B cell (primary cell): Measurements from ENCODE around the gene KRT77. TPM values are rescaled to one million over a fixed set of nuclear protein-coding genes. Genes with fewer than 3 reads are reported as not detected.
A peak's percentile ranks its signal among the peaks of the same experiment; 100 is the strongest.

Experiments used
- ATAC-seq: fragments of 200-7000 bp; cut with Tn5 transposase; one replicate; pipeline ENCODE4 v1.10.0; 2021; ENCODE audit warnings: low read depth, mild to moderate bottlenecking, moderate number of reproducible peaks, moderate library complexity
- CTCF ChIA-PET: fragments of 350-600 bp; sonication (Branson Sonifier 250); formaldehyde crosslinking; loops from one replicate; lab custom pipeline; 2021; ENCODE audit warnings: antibody characterized with exemption, inconsistent platforms; lab: Charles Lee
- POLR2A ChIA-PET: fragments of 350-600 bp; sonication (Branson Sonifier 250); formaldehyde crosslinking; loops from one replicate; lab custom pipeline; 2021; ENCODE audit warnings: antibody characterized with exemption; lab: Charles Lee
- DNase-seq: peaks from one replicate; pipeline ENCODE4 v3.0.0; 2013
- H2AFZ ChIP-seq: 2 replicates; pipeline ENCODE4 v1.6.1; 2012; ENCODE audit warnings: mild to moderate bottlenecking, low read depth, low read length; ENCODE audit not compliant: insufficient read depth, poor library complexity, severe bottlenecking
- H3K27ac ChIP-seq, 2 donors: 1 replicate in 1 of 2; 2 replicates in 1 of 2; pipeline ENCODE4 v1.5.1; 2012 to 2013; ENCODE audit warnings: low read length in 2 of 2, mild to moderate bottlenecking in 2 of 2, moderate library complexity in 1 of 2
- H3K27me3 ChIP-seq, 4 experiments: fragments of 200-600 bp in 1 of 4; sonication (generic) in 1 of 4; replicated peaks in 1 of 4; 1 replicate in 2 of 4; 2 replicates in 2 of 4; pipeline versions ENCODE4 v1.6.1 to v1.7.0; 2013 to 2016; ENCODE audit warnings: low read length in 3 of 4, mild to moderate bottlenecking in 2 of 4, mixed read lengths in 1 of 4, moderate library complexity in 1 of 4; ENCODE audit not compliant: insufficient read depth in 4 of 4, control insufficient read depth in 3 of 4; ENCODE audit errors: control extremely low read depth in 1 of 4
- H3K36me3 ChIP-seq, 2 experiments: replicated peaks in 1 of 2; 1 replicate in 1 of 2; 2 replicates in 1 of 2; pipeline versions ENCODE4 v1.6.1 to v1.7.1; 2013; ENCODE audit warnings: low read length in 1 of 2; ENCODE audit not compliant: insufficient read depth in 2 of 2, control insufficient read depth in 1 of 2; ENCODE audit errors: control extremely low read depth in 1 of 2, extremely low read depth in 1 of 2
- H3K4me1 ChIP-seq, 2 donors: fragments of 200-600 bp in 1 of 2; sonication (generic) in 1 of 2; 1 replicate in 1 of 2; 2 replicates in 1 of 2; pipeline versions ENCODE4 v1.5.1 to v1.6.1; 2013 to 2017; ENCODE audit warnings: low read length in 2 of 2; ENCODE audit not compliant: control insufficient read depth in 2 of 2, insufficient read depth in 2 of 2
- H3K4me2 ChIP-seq: replicated peaks from 2 replicates; pipeline ENCODE3; 2012; ENCODE audit warnings: mild to moderate bottlenecking, low read depth, low read length; ENCODE audit not compliant: poor library complexity, severe bottlenecking
- H3K4me3 ChIP-seq, 5 experiments: fragments of 200-600 bp in 1 of 5; sonication (generic) in 1 of 5; 1 replicate in 3 of 5; 2 replicates in 2 of 5; pipeline versions ENCODE4 v1.5.1 to v1.7.0; 2011 to 2016; ENCODE audit warnings: low read length in 4 of 5, mild to moderate bottlenecking in 4 of 5, low read depth in 2 of 5, control low read depth in 1 of 5, moderate library complexity in 1 of 5; ENCODE audit not compliant: insufficient read depth in 1 of 5; ENCODE audit errors: control extremely low read depth in 1 of 5, extremely low read depth in 1 of 5
- H3K79me2 ChIP-seq: fragments of 200-600 bp; sonication (generic); one replicate; pipeline ENCODE4 v1.6.0; 2016; ENCODE audit warnings: low read length; ENCODE audit not compliant: control insufficient read depth, insufficient read depth
- H3K9ac ChIP-seq: fragments of 200-600 bp; sonication (generic); 2 replicates; pipeline ENCODE4 v1.6.1; 2017; ENCODE audit warnings: mild to moderate bottlenecking, low read length, moderate library complexity
- H3K9me3 ChIP-seq, 3 donors: one replicate each; pipeline versions ENCODE4 v1.6.1 to v1.7.1; 2013; ENCODE audit warnings: low read length in 2 of 3; ENCODE audit not compliant: control insufficient read depth in 2 of 3, insufficient read depth in 1 of 3; ENCODE audit errors: control extremely low read depth in 1 of 3
- H4K20me1 ChIP-seq: 2 replicates; pipeline ENCODE4 v1.6.0; 2012; ENCODE audit warnings: mild to moderate bottlenecking, low read length; ENCODE audit not compliant: insufficient read depth, control insufficient read depth, poor library complexity, severe bottlenecking
- H3K27ac Mint-ChIP-seq: one replicate; pipeline ENCODE4 v1.8.0; 2021; ENCODE audit warnings: mixed read lengths
- H3K27me3 Mint-ChIP-seq: one replicate; pipeline ENCODE4 v1.8.0; 2021; ENCODE audit warnings: mixed read lengths
- H3K4me1 Mint-ChIP-seq: one replicate; pipeline ENCODE4 v1.8.0; 2021; ENCODE audit warnings: mixed read lengths
- H3K4me3 Mint-ChIP-seq: one replicate; pipeline ENCODE4 v1.8.0; 2021; ENCODE audit warnings: mixed read lengths
- H3K9me3 Mint-ChIP-seq: one replicate; pipeline ENCODE4 v1.8.0; 2022; ENCODE audit warnings: mixed read lengths; ENCODE audit not compliant: insufficient read depth
- EZH2 ChIP-seq: IDR thresholded peaks from 2 replicates; pipeline ENCODE4 v1.6.1; 2012; ENCODE audit warnings: borderline replicate concordance, low read depth, mild to moderate bottlenecking, moderate library complexity, low read length; ENCODE audit not compliant: insufficient read depth, poor library complexity, severe bottlenecking
- WGBS: methylation state at CpG from one replicate; pipeline ENCODE4 v1.1.5; 2013; ENCODE audit warnings: missing lambda C conversion rate; ENCODE audit not compliant: insufficient coverage; 5-methylcytosine and 5-hydroxymethylcytosine counted together
- intact Hi-C: fragments of 100-400 bp; cut with micrococcal nuclease; formaldehyde crosslinking; loops from one replicate; pipeline ENCODE4 v1.10.0; 2022
- polyA plus RNA-seq: library from polyadenylated mRNA; depleted of rRNA; stranded (reverse); fragments of >200 nt; gene quantifications from 2 replicates; pipeline ENCODE4 v1.2.3, GENCODE V29; 2012
- total RNA-seq, 2 donors: library from RNA; stranded (reverse); fragments of 120-200 nt in 1 of 2; gene quantifications; 1 replicate in 1 of 2; 2 replicates in 1 of 2; pipeline versions ENCODE4 v1.2.3 to v1.2.4, GENCODE V29; 2013 to 2022
- TF ChIP-seq, protein P1 (sequence below): fragments of 200-600 bp; IDR thresholded peaks from one replicate; pipeline ENCODE4 v1.8.0; 2022; ENCODE audit warnings: antibody characterized with exemption, mild to moderate bottlenecking

Gene KRT77
- total and polyA plus RNA-seq, 2 donors (not counting 1 experiment from before 2014, with no cell fraction given): not detected

DNA sequence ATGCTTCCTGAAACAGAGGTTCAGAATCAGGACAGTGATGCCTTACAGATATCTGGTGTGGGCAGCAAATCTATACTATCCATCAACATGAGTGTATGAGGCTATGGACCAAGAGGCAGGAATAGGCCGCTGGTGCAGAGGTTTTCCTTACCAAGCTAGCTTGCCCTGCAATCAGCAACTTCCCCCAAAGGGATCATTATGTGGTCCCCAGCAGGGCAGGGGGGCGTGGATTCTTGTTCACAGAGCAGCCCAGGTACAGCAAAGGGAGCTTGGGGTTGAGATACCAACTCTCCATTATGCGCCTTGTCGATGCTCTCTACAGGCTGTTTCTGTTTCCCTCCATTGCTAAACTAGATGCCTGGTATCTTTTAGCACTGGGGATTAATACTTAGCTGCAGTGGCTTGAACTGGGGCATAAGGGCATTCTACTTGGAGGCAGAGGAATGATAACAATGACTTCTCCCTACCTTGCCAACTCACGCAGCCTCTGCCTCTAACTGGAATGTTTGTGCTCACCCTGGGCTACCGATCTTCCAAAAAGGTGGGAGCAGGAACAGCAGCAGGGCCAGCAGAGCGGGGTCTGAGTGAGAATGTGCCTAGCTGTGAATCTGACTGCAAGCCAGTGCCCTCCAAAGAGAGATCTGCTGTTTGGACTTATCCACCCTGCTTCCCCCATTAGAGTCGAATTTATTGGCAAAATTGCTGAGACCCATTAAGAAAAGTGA, 12.8 kb downstream of the KRT77 start:
- H4K20me1 ChIP-seq: no peaks in the 10 kb centered on the region
- H3K4me1 ChIP-seq: peaks cover 7 to 8% of the 10 kb centered on the region in 2 donors
- H3K9me3 Mint-ChIP-seq: no peaks in the 10 kb centered on the region
- 71% methylated on average over 4 of the region's 8 CpGs for WGBS
- peaks cover 0 to 37% (median 8%) of the 10 kb centered on the region in 4 experiments for H3K27me3 ChIP-seq
- H3K27ac Mint-ChIP-seq: no peak overlapping the region
- H3K9ac ChIP-seq: peak overlapping the region; percentile 61
- H3K4me3 Mint-ChIP-seq: peak overlapping the region; percentile 83
- H3K9me3 ChIP-seq: no peaks in the 10 kb centered on the region
- CTCF ChIA-PET: no interaction called here
- no peaks in the 10 kb centered on the region for H3K79me2 ChIP-seq
- ATAC-seq: no peak
- TF ChIP-seq, protein P1, sequence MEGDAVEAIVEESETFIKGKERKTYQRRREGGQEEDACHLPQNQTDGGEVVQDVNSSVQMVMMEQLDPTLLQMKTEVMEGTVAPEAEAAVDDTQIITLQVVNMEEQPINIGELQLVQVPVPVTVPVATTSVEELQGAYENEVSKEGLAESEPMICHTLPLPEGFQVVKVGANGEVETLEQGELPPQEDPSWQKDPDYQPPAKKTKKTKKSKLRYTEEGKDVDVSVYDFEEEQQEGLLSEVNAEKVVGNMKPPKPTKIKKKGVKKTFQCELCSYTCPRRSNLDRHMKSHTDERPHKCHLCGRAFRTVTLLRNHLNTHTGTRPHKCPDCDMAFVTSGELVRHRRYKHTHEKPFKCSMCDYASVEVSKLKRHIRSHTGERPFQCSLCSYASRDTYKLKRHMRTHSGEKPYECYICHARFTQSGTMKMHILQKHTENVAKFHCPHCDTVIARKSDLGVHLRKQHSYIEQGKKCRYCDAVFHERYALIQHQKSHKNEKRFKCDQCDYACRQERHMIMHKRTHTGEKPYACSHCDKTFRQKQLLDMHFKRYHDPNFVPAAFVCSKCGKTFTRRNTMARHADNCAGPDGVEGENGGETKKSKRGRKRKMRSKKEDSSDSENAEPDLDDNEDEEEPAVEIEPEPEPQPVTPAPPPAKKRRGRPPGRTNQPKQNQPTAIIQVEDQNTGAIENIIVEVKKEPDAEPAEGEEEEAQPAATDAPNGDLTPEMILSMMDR: no peak
- H3K27me3 Mint-ChIP-seq: peaks cover 60% of the 10 kb centered on the region
- peaks cover 12% of the 10 kb centered on the region for H3K4me1 Mint-ChIP-seq
- peak overlapping the region; percentile 73 for H2AFZ ChIP-seq
- intact Hi-C loops: no loop called here
- H3K4me2 ChIP-seq: peak overlapping the region; percentile 85
- H3K36me3 ChIP-seq: no peaks in the 10 kb centered on the region
- H3K27ac ChIP-seq: no peak overlapping the region
- POLR2A ChIA-PET: no interaction called here
- DNase-seq: no peak
- peak overlapping the region in 3 of 5 experiments; percentile 39 to 65 (median 42) for H3K4me3 ChIP-seq

DNA sequence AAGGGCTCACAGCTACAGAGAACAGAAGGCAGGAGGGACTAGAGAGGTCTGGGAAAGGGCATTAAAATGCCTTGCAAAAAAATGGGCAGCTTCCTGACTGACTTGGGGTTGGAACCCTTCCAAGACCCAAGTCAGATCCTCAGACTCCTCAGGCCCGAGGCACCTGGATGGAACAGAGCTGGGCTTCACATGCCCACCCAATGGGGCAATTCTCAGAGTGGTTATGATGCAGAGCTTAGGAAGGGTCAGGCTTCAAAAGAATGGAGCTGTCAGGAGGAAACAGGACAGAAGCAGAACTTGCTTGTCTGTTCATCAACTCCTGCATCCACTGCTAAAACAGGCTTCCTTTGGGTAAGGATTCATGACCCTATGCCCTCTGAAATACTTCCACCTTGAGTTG, 13.4 kb downstream of the KRT77 start:
- Histone ChIP-seq H3K36me3 (no peaks in the 10 kb centered on the region), H4K20me1 (no peaks in the 10 kb centered on the region), H3K9me3 (no peaks in the 10 kb centered on the region), H3K4me3 (no peak overlapping the region), H2AFZ (no peak overlapping the region), H3K4me2 (no peak overlapping the region), H3K79me2 (no peaks in the 10 kb centered on the region), H3K4me1 (peaks cover 7 to 8% of the 10 kb centered on the region in 2 donors), H3K9ac (no peak overlapping the region), H3K27ac (no peak overlapping the region), H3K27me3 (peaks cover 0 to 39% (median 8%) of the 10 kb centered on the region in 4 experiments)
- peaks cover 57% of the 10 kb centered on the region for H3K27me3 Mint-ChIP-seq
- H3K4me1 Mint-ChIP-seq: peaks cover 12% of the 10 kb centered on the region
- no peak overlapping the region for H3K27ac Mint-ChIP-seq
- no peaks in the 10 kb centered on the region for H3K9me3 Mint-ChIP-seq
- WGBS: 60% methylated on average over 1 of the region's 1 CpG
- ATAC-seq (no peak), DNase-seq (no peak)
- H3K4me3 Mint-ChIP-seq: peak overlapping the region; percentile 83
- ChIA-PET POLR2A (no interaction called here), CTCF (no interaction called here)
- intact Hi-C loops: no loop called here
- TF ChIP-seq EZH2: no peak
- TF ChIP-seq, protein P1: no peak
